ENCODE measurements around the gene RYR3. TPM values are rescaled to one million over a fixed set of nuclear protein-coding genes. Genes with fewer than 3 reads are reported as not detected.

Gene RYR3
- total and polyA plus RNA-seq, 2 donors (not counting 1 experiment from before 2014, with no cell fraction given): 0.17 TPM; not detected in 1

GRCh38 chr15:33826201-33826600 is 515.4 kb downstream of the RYR3 start:
- H4K20me1 ChIP-seq (ENCODE audit: control insufficient read depth, extremely low read depth, insufficient read depth, low read length): no peaks in the 10 kb centered on the region

GRCh38 chr15:33830351-33830750 is 519.6 kb downstream of the RYR3 start:
- no peak overlapping the region for H3K4me3 ChIP-seq (replicated peaks in 1 of 4; ENCODE audit: control extremely low read depth in 1 of 4, insufficient read depth in 1 of 4, low read depth in 3 of 4, low read length in 4 of 4)
- no peak for DNase-seq (ENCODE audit: low read depth in 2 of 2)
- no peaks in the 10 kb centered on the region for H3K79me2 ChIP-seq (ENCODE audit: control insufficient read depth, insufficient read depth, low read length)
- no peak overlapping the region for H2AFZ ChIP-seq (ENCODE audit: low read length)
- no peaks in the 10 kb centered on the region for H3K4me1 ChIP-seq (ENCODE audit: control insufficient read depth, extremely low read depth, insufficient read depth, low read length)
- H3K4me2 ChIP-seq (ENCODE audit: extremely low read depth, insufficient read depth, low read length): no peak overlapping the region
- no peaks in the 10 kb centered on the region for H4K20me1 ChIP-seq (ENCODE audit: control insufficient read depth, extremely low read depth, insufficient read depth, low read length)
- no peaks in the 10 kb centered on the region for H3K9me3 ChIP-seq (ENCODE audit: control insufficient read depth, insufficient read depth, low read depth, low read length)
- H3K27me3 ChIP-seq (ENCODE audit: control insufficient read depth, insufficient read depth, low read length): no peaks in the 10 kb centered on the region
- TF ChIP-seq, protein P1, sequence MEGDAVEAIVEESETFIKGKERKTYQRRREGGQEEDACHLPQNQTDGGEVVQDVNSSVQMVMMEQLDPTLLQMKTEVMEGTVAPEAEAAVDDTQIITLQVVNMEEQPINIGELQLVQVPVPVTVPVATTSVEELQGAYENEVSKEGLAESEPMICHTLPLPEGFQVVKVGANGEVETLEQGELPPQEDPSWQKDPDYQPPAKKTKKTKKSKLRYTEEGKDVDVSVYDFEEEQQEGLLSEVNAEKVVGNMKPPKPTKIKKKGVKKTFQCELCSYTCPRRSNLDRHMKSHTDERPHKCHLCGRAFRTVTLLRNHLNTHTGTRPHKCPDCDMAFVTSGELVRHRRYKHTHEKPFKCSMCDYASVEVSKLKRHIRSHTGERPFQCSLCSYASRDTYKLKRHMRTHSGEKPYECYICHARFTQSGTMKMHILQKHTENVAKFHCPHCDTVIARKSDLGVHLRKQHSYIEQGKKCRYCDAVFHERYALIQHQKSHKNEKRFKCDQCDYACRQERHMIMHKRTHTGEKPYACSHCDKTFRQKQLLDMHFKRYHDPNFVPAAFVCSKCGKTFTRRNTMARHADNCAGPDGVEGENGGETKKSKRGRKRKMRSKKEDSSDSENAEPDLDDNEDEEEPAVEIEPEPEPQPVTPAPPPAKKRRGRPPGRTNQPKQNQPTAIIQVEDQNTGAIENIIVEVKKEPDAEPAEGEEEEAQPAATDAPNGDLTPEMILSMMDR (conservative IDR thresholded peaks at IDR 0.05 in 1 of 2, IDR thresholded peaks at IDR 0.05 in 1 of 2; ENCODE audit: low read depth in 1 of 2, low read length in 2 of 2): no peak
- TF ChIP-seq EZH2 (IDR thresholded peaks at IDR 0.05; ENCODE audit: low read length, missing control alignments): no peak
- H3K9ac ChIP-seq (ENCODE audit: insufficient read depth, low read length): no peak overlapping the region
- no peaks in the 10 kb centered on the region for H3K36me3 ChIP-seq (ENCODE audit: control insufficient read depth, insufficient read depth, low read length)
- no peak overlapping the region for H3K27ac ChIP-seq (ENCODE audit: insufficient read depth, low read length)

More at GRCh38 chr15:33826201-33826600, 515.4 kb downstream of the RYR3 start:
- DNase-seq (ENCODE audit: low read depth in 2 of 2): peak in 1 of 2 donors; percentile 5
- Histone ChIP-seq H3K27me3 (ENCODE audit: control insufficient read depth, insufficient read depth, low read length) (peaks cover 4% of the 10 kb centered on the region), H3K4me1 (ENCODE audit: control insufficient read depth, extremely low read depth, insufficient read depth, low read length) (no peaks in the 10 kb centered on the region), H3K36me3 (ENCODE audit: control insufficient read depth, insufficient read depth, low read length) (no peaks in the 10 kb centered on the region), H3K27ac (ENCODE audit: insufficient read depth, low read length) (no peak overlapping the region), H2AFZ (ENCODE audit: low read length) (no peak overlapping the region), H3K79me2 (ENCODE audit: control insufficient read depth, insufficient read depth, low read length) (no peaks in the 10 kb centered on the region), H3K4me2 (ENCODE audit: extremely low read depth, insufficient read depth, low read length) (no peak overlapping the region), H3K9me3 (ENCODE audit: control insufficient read depth, insufficient read depth, low read depth, low read length) (no peaks in the 10 kb centered on the region), H3K4me3 (replicated peaks in 1 of 4; ENCODE audit: control extremely low read depth in 1 of 4, insufficient read depth in 1 of 4, low read depth in 3 of 4, low read length in 4 of 4) (no peak overlapping the region), H3K9ac (ENCODE audit: insufficient read depth, low read length) (no peak overlapping the region)
- TF ChIP-seq, protein P1 (conservative IDR thresholded peaks at IDR 0.05 in 1 of 2, IDR thresholded peaks at IDR 0.05 in 1 of 2; ENCODE audit: low read depth in 1 of 2, low read length in 2 of 2): no peak
- TF ChIP-seq EZH2 (IDR thresholded peaks at IDR 0.05; ENCODE audit: low read length, missing control alignments): no peak

- Histone ChIP-seq H3K4me3 (replicated peaks in 1 of 4; ENCODE audit: control extremely low read depth in 1 of 4, insufficient read depth in 1 of 4, low read depth in 3 of 4, low read length in 4 of 4) (no peak overlapping the region), H3K79me2 (ENCODE audit: control insufficient read depth, insufficient read depth, low read length) (no peaks in the 10 kb centered on the region), H2AFZ (ENCODE audit: low read length) (no peak overlapping the region), H3K27ac (ENCODE audit: insufficient read depth, low read length) (no peak overlapping the region), H3K4me2 (ENCODE audit: extremely low read depth, insufficient read depth, low read length) (no peak overlapping the region), H4K20me1 (ENCODE audit: control insufficient read depth, extremely low read depth, insufficient read depth, low read length) (no peaks in the 10 kb centered on the region), H3K27me3 (ENCODE audit: control insufficient read depth, insufficient read depth, low read length) (no peaks in the 10 kb centered on the region), H3K36me3 (ENCODE audit: control insufficient read depth, insufficient read depth, low read length) (no peaks in the 10 kb centered on the region), H3K9ac (ENCODE audit: insufficient read depth, low read length) (no peak overlapping the region), H3K4me1 (ENCODE audit: control insufficient read depth, extremely low read depth, insufficient read depth, low read length) (no peaks in the 10 kb centered on the region), H3K9me3 (ENCODE audit: control insufficient read depth, insufficient read depth, low read depth, low read length) (no peaks in the 10 kb centered on the region)
- DNase-seq (ENCODE audit: low read depth in 2 of 2): no peak
- TF ChIP-seq EZH2 (IDR thresholded peaks at IDR 0.05; ENCODE audit: low read length, missing control alignments): no peak
- TF ChIP-seq, protein P1 (conservative IDR thresholded peaks at IDR 0.05 in 1 of 2, IDR thresholded peaks at IDR 0.05 in 1 of 2; ENCODE audit: low read depth in 1 of 2, low read length in 2 of 2): no peak
Measured at GRCh38 chr15:33831646-33832045, 520.9 kb downstream of the RYR3 start.
